Mesothelial cell of epicardium (in vitro differentiated cells): Measurements from ENCODE around the gene CATSPER3. TPM values are rescaled to one million over a fixed set of nuclear protein-coding genes. Genes with fewer than 3 reads are reported as not detected.

Experiments
- DNase-seq, 2 experiments: peaks; one replicate each; pipeline ENCODE4 v3.0.0; 2021; ENCODE audit warnings: low spot score in 2 of 2; ENCODE audit not compliant: unreplicated experiment in 2 of 2
- H3K27ac Mint-ChIP-seq: 2 replicates; pipeline ENCODE4 v1.8.0; 2021; ENCODE audit warnings: mixed read lengths
- H3K27me3 Mint-ChIP-seq: 2 replicates; pipeline ENCODE4 v1.8.0; 2021; ENCODE audit warnings: low read depth, mixed read lengths
- H3K36me3 Mint-ChIP-seq: 2 replicates; pipeline ENCODE4 v1.8.0; 2021; ENCODE audit warnings: mixed read lengths
- H3K4me1 Mint-ChIP-seq: 2 replicates; pipeline ENCODE4 v1.8.0; 2021; ENCODE audit warnings: mixed read lengths
- H3K4me3 Mint-ChIP-seq: 2 replicates; pipeline ENCODE4 v1.8.0; 2021; ENCODE audit warnings: mild to moderate bottlenecking, moderate library complexity, mixed read lengths
- H3K9me3 Mint-ChIP-seq: 2 replicates; pipeline ENCODE4 v1.8.0; 2021; ENCODE audit warnings: mixed read lengths
- CTCF ChIP-seq: fragments of 200-600 bp; sonication (generic); IDR thresholded peaks from one replicate; pipeline ENCODE4 v1.5.0; 2021; ENCODE audit warnings: antibody characterized with exemption; ENCODE audit not compliant: unreplicated experiment
- total RNA-seq: library from RNA; stranded (reverse); gene quantifications from 3 replicates; pipeline ENCODE4 v1.2.1, GENCODE V29; 2021

Gene CATSPER3
- total RNA-seq, 1 donor from 2014 or later: 1.5 TPM

- H3K27ac Mint-ChIP-seq: peak overlapping the region; percentile 95
- peak in 1 of 2 experiments; percentile 58 for DNase-seq
- peaks cover 88% of the 10 kb centered on the region for H3K27me3 Mint-ChIP-seq
- H3K4me1 Mint-ChIP-seq: peaks cover 32% of the 10 kb centered on the region
- no peaks in the 10 kb centered on the region for H3K9me3 Mint-ChIP-seq
- H3K4me3 Mint-ChIP-seq: peak overlapping the region; percentile 79
- no peak for TF ChIP-seq CTCF
- H3K36me3 Mint-ChIP-seq: peaks cover 4% of the 10 kb centered on the region
Observed at GRCh38 chr5:135032999-135033861, 65.5 kb downstream of the CATSPER3 start.

DNA sequence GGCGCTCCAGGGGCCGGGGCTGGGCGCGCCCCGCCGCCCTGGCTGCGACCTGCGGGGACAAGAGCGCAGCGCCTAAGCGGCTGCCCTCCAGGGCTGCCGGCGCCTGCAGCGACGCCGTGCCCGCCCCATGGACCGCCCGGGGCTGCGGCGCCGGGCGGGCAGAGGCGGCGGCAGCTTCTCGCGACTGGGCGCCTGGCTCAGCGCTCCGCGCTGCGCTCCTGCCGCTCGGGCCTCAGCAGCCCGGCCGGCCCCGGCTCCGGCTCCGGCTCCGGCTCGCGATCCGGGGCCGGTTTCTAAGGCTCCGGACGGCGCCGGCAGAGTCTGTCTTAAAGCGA is 66.2 kb downstream of the CATSPER3 start, which contains the start of gene PITX1:
Gene PITX1, minus strand, starts transcription at position 328 of the 335 bp plus-strand sequence. CDS start 347 bp downstream, outside the sequence.
- Mint-ChIP-seq H3K4me3 (peak within 1 kb of the TSS; percentile 80), H3K9me3 (no peaks in the 10 kb centered on the region), H3K36me3 (peaks cover 4% of the 10 kb centered on the region), H3K4me1 (peaks cover 30% of the 10 kb centered on the region), H3K27me3 (peaks cover 89% of the 10 kb centered on the region), H3K27ac (peak within 1 kb of the TSS; percentile 97)
- DNase-seq: no peak
- TF ChIP-seq CTCF: no peak

DNA sequence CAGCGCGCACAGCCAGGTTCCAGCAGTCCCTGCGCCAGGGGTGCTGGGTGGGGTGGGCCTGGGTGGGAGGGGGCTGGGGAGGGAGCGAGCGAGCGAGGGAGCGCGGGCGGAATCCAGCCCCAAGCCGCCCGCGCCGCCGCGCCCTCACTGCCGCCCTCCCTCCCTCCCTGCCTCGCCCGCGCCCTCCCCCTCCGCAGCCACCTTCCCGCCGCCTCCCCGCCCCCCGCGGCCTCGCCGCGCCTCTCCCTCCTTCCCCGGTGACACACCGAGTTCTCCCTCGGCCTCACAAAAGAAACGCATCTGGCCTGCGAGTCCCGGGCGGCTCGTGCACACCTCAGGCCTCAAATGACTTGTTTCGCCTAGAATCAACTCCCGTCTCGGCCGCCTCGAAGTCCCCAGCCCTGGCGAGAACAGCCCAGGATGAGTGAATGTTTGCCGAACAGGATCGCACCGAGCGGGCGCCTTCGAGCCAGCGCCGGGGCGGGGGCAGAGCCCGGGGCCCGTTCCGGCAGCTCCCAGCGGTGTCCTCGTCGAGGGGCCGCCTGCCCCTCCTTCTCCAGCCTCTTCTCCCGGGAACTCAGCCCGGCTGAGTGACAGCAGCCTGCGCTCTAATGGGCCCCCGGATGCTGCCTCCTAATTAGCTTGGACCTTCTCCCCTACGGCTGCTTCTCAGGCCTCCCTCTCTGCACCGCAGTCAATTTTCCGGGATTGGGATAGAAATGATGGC is 66.7 kb downstream of the CATSPER3 start:
- Mint-ChIP-seq H3K36me3 (peaks cover 4% of the 10 kb centered on the region), H3K4me3 (peak overlapping the region; percentile 80), H3K4me1 (peaks cover 28% of the 10 kb centered on the region), H3K27ac (peak overlapping the region; percentile 97), H3K9me3 (no peaks in the 10 kb centered on the region), H3K27me3 (peaks cover 89% of the 10 kb centered on the region)
- TF ChIP-seq CTCF: no peak
- DNase-seq: peak; percentile 66 to 71

DNA sequence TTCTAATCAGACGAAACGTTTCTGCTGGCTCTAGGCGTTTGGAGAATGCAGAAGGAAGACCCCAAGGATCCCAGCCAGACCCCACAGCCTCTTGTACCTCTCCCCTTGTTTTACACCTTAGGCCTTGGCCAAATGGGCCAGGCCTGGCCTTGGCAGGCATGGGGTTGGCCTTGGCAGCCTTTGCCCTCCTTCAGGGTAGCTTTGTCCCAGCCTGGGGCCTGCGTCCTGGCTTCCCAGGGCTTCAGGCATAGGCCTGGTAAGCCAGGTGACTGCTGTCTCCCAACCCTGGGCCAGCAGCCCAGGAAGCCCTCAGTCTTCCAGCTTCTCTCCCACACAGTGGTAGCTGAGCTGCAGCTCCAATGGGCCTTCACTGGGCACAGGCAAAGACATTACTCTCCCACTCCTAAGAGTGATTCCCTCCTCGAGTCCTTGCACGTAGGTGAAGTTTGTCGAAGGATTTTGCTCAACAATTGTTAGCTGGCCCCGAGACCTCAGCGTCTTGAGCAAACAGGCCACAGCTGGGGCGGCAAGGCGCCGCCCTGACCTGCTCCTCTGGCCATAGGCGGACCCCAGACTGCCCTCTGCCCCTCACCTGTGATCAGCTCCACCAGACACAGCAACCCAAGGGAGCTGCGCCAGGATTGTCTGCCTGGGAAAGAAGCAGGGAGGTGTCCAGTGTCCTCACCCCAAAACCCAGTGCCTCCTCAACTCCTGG is 67.4 kb downstream of the CATSPER3 start:
- TF ChIP-seq CTCF: no peak
- Mint-ChIP-seq H3K27ac (peak overlapping the region; percentile 97), H3K27me3 (peaks cover 86% of the 10 kb centered on the region), H3K36me3 (peaks cover 4% of the 10 kb centered on the region), H3K9me3 (no peaks in the 10 kb centered on the region), H3K4me1 (peaks cover 25% of the 10 kb centered on the region), H3K4me3 (peak overlapping the region; percentile 80)
- no peak for DNase-seq

DNA sequence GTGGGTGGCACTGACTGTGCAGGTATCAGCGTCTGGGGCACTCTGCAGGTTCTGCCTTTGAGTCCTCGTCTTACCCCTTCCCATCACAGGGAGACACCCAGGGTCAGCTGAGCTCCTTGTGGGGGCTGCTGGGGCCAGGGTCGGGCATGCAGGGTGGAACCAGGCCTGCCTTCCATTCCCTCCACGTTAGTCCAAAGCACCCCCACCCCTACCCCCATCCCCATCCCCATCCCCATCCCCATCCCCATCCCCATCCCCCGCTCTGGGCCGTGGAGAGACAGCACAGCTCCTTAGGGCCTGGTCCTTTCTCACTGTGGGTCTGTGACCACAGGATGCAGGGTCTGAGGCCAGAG is 67.9 kb downstream of the CATSPER3 start:
- TF ChIP-seq CTCF: no peak
- Mint-ChIP-seq H3K36me3 (peaks cover 4% of the 10 kb centered on the region), H3K4me1 (peaks cover 26% of the 10 kb centered on the region), H3K27ac (peak overlapping the region; percentile 97), H3K4me3 (peak overlapping the region; percentile 47), H3K27me3 (peaks cover 86% of the 10 kb centered on the region), H3K9me3 (no peaks in the 10 kb centered on the region)
- no peak for DNase-seq
